ENCODE results near the gene ABR.

DNA sequence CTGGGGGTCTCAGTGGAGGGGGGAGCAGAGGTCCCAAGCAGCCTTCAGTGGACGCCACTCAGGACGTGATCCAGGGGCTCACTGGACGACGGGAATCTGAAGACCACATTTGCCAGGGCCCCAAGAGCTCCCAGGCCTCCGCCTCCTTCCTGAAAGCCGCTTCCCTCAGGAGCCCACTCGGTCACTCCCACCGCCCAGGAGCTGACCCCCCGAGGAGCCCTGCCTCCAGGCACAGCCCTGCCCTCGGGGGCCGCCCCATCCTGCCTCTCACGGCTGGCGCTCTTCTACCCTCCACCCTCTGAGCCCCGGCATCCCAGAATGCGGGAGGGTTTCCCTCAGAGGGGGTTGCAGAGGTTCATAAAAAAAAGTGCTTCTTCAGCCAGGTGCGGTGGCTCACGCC is 158.6 kb downstream of the ABR start:
- no peak for TF ChIP-seq GABPA (IDR thresholded peaks at IDR 0.05; ENCODE audit: borderline replicate concordance, insufficient read depth, low read length)
- TF ChIP-seq MAFK (IDR thresholded peaks at IDR 0.05; ENCODE audit: low read depth, low read length): no peak
- no peak for TF ChIP-seq CTCF (IDR thresholded peaks at IDR 0.05; ENCODE audit: control extremely low read depth in 1 of 3, insufficient read depth in 1 of 3, low read depth in 1 of 3, low read length in 3 of 3)
- TF ChIP-seq POLR2A (IDR thresholded peaks at IDR 0.05; ENCODE audit: control extremely low read depth in 1 of 2, low read depth in 2 of 2, low read length in 2 of 2): no peak
- no peak for TF ChIP-seq KDM5A (IDR thresholded peaks at IDR 0.05; ENCODE audit: low read length)
- TF ChIP-seq SIRT6 (IDR thresholded peaks at IDR 0.05; ENCODE audit: low read length): no peak
- TF ChIP-seq ZNF274 (IDR thresholded peaks at IDR 0.05; ENCODE audit: borderline replicate concordance, extremely low read depth, low read length): no peak
- no peak for TF ChIP-seq SUZ12 (IDR thresholded peaks at IDR 0.05; ENCODE audit: low read length)
- no peak for TF ChIP-seq JUN (IDR thresholded peaks at IDR 0.05; ENCODE audit: low read depth, low read length)
- no peak for TF ChIP-seq RAD21 (IDR thresholded peaks at IDR 0.05 in 1 of 2, conservative IDR thresholded peaks at IDR 0.05 in 1 of 2; ENCODE audit: low read depth in 2 of 2, low read length in 2 of 2)
